Mononuclear cell (primary cell): ENCODE results near the gene TLN1. TPM values are rescaled to one million over a fixed set of nuclear protein-coding genes. Genes with fewer than 3 reads are reported as not detected.

ENCODE experiments used
- H3K27me3 ChIP-seq: 2 replicates; pipeline ENCODE4 v1.6.0; 2011; ENCODE audit warnings: low read length, control low read depth; ENCODE audit not compliant: insufficient read depth
- H3K4me1 ChIP-seq: 2 replicates; pipeline ENCODE4 v1.5.1; 2011; ENCODE audit warnings: mild to moderate bottlenecking, low read length, control low read depth; ENCODE audit not compliant: insufficient read depth
- H3K4me3 ChIP-seq: 2 replicates; pipeline ENCODE4 v1.5.1; 2011; ENCODE audit warnings: mild to moderate bottlenecking, low read length, moderate library complexity
- H3K9me3 ChIP-seq: 2 replicates; pipeline ENCODE4 v1.5.1; 2011; ENCODE audit warnings: low read depth, mild to moderate bottlenecking, control low read depth, low read length
- total RNA-seq: library from RNA; depleted of rRNA; stranded (reverse); fragments of >200 nt; gene quantifications from one replicate; pipeline ENCODE4 v1.2.3, GENCODE V29; 2012

TLN1 gene
- total RNA-seq, 1 donor: 195 TPM

DNA sequence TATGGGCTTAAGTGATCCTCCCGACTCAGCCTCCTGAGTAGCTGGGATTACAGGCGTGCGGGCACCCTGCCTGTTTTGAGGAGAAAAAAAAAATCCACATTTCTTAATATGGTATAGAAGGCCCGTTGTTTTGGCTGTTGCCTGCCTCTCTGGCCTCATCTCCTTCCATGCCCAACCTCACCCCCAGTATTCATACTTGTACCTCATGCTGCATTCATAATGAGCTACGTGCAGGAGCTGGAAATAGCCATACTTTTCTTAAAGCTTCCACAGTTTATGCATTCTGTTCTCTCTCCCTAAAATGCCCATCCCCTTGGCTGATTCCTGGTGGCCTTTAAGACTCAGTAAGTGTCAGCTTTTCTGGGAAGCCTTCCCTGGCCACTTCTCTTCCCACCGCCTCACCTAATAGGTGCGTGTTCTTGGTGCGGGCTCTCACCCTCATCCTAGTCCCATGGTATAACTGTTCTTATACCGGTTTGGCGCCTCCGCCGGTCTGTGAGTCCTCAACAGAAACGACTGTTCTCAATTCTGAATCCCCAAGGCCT lies 40.2 kb downstream of the TLN1 start:
- Histone ChIP-seq H3K27me3 (no peaks in the 10 kb centered on the region), H3K4me3 (no peak overlapping the region), H3K9me3 (no peaks in the 10 kb centered on the region), H3K4me1 (peaks cover 21% of the 10 kb centered on the region)

DNA sequence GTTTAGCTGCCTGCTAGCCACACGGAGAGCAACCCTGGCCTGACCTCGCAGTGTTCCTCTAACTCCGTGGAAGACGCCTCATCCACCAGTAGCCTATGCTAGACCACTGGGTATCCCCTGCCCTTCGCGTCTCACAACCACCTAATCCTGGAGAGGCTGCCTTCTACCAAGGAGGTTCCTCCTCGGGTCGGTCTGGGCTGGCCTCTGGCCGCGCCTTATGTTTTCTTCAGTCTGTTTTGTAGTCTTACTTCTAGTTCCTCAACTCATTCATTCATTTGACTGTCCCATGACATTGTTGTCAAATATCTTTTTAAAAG lies 40.7 kb downstream of the TLN1 start:
- Histone ChIP-seq H3K4me3 (peak overlapping the region; percentile 55), H3K27me3 (no peaks in the 10 kb centered on the region), H3K9me3 (no peaks in the 10 kb centered on the region), H3K4me1 (peaks cover 19% of the 10 kb centered on the region)

DNA sequence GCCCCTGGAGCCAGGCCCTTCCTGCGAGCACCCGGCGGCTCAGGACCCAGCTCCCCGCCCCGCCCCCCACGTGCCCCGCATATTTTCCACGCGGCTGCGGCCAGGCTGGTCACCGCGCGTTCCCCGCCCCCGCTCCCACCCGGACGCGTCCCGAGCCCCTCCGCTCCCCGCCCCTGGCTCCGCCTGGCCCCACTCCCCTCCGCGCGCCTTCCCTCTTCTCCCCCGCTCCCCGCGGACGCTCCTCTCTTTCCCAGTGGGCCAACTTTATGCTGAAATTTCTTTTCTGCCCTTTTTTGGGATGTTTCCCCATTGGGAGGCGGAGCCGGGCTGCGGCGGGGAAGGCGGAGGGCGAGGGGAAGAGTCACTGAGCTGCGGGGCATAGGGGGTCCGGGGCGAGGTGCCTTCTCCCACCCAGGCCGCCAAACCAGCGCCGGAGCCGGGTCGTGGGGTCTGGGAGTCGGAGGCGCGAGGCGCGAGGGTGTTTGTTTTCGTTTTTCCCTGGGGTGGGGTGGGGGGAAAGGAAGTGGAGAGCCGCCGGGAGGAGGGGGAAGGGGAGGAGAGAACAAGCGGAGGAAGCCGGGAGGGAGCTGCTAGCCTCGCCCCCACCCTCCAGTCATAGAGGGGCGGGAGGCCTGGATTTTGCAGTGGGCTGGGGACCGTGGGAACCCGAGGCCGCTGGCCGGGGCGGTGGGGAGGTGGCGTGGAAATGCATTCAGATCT lies 41.2 kb downstream of the TLN1 start:
- Histone ChIP-seq H3K27me3 (no peaks in the 10 kb centered on the region), H3K4me3 (peak overlapping the region; percentile 55), H3K4me1 (peaks cover 17% of the 10 kb centered on the region), H3K9me3 (no peaks in the 10 kb centered on the region)

DNA sequence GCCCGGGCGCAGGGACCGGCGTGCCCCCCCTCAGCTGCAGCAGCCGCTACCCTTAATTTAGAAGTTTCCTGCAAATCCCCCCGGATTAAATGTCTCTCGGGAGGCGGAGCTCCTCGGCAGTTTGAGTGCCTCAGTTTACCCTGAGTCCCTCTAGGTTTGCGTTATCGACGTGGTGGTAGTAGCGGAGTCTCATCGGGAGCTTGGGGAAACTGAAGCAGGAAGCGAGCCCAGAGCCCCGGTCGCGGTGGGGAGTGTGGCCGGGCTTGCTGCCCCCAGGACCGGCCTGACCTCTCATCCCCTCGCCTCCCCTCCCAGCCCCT lies 41.7 kb downstream of the TLN1 start:
- Histone ChIP-seq H3K4me1 (peaks cover 17% of the 10 kb centered on the region), H3K4me3 (peak overlapping the region; percentile 55), H3K27me3 (no peaks in the 10 kb centered on the region), H3K9me3 (no peaks in the 10 kb centered on the region)

DNA sequence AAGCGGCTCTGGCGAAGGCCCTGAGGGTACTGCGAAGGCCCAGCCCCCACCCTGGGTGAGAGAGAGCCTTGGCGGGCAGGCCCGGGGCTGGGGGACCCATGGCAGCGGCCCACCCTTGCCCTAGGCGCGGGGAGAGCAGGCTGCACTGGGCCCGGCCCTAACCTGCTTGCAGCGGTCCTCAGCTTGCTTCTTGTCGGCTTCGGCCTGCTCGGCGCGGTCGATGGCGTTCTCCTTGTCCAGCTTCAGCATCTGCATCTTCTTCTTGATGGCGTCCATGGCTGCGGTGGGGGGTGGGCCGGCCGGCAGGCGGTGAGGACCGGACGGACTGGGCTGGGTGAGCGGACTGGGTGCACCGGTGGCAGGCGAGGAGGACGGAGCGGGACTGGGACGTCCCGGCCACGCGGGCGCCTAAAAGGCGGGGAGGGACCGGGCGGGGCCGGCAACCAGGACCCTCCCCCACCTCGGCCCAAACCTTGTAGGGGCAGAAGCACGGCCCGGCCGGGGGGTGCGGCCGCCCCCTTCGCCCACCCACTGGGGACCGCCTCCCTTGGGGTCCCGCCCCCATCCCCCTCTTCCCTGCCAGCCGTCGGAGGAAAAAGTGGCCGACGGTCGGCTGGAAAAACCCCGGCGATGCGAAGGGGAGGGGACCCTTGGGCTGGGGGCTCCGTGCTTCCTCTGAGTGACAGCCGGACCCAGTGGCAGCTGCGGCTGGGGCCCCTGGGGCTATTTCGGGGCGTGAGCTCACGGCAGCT lies 42.3 kb downstream of the TLN1 start, which contains the start of gene TPM2:
Gene TPM2 (minus strand): TSS at position 384 of the 752 bp plus-strand sequence. CDS start 108 bp downstream, at position 276.
- H3K4me1 ChIP-seq: peaks cover 17% of the 10 kb centered on the region
- peak within 1 kb of the TSS; percentile 55 for H3K4me3 ChIP-seq
- no peaks in the 10 kb centered on the region for H3K9me3 ChIP-seq
- no peaks in the 10 kb centered on the region for H3K27me3 ChIP-seq

DNA sequence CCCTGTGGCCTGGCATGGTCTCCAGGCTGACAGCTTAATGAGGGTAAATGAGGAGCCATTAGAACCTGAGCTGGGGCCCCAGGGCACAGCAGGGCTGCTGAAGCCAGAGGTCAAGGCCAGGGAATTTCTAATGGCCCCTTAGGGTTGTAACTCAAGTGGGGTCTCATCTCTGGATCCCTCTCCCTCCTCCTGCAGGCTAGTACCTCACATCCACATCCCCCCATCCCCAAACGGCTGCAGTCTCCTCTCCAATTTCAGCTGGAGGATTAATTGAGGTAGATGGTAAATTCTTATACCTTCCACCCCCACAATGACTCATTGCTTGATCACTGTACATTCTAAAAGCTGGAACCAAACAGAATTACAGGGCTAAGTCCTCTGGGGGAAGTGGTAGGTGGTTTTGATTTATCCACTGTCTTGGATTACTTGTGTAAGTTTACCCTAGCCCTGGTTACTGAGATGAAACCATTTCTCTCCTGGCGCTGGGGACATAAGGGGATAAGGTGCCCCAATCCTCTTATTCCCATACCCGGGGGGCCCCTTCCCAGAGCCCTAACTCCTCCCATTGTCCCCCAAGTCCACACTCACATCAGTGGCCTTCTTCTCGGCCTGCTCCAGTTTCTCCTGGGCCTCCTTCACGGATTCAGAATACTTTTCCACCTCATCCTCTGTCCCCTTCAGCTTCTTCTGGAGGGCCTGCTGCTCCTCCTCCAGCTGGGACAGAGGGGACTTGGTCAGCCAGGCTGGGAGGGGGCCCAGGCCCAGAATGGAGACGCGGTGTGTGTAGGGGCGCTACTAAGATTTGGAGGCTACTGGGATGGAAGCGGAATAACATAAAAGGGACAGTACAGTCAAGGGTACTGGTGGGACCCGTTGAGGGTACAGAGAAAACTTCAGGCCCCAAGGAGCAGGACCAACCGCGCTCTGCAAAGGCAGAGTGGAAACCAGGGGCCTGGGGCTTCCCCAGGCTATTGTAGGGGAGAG lies 43.1 kb downstream of the TLN1 start:
- Histone ChIP-seq H3K27me3 (no peaks in the 10 kb centered on the region), H3K4me3 (no peak overlapping the region), H3K4me1 (peaks cover 17% of the 10 kb centered on the region), H3K9me3 (no peaks in the 10 kb centered on the region)

DNA sequence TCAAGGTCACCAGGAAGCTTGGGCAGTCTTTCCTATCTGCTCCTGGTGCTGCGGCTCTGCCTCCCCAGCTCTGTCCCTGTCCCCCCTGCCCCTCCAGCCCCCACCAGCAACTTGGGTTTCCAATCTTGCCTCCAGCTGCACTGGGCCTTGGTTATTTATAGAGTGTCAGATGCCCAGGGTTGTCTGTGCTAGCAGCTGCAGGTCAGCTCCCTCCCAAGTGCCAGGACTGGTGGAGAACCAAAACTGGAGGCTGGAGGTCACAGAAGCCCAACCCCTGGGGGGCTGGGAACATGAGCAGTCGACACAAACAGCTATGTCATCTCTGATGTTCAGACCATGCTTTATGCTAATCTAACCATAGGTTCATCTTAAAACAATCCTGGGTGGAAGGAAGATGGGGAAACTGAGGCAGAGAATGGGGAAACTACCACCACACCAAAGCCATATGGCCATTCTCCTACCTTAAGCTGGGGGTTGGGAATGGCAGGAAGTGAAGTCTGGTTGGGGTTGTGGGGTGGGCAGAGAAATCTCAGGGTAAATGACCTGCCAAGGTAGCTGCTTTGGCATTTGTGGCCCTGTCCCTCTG lies 43.9 kb downstream of the TLN1 start:
- peaks cover 17% of the 10 kb centered on the region for H3K4me1 ChIP-seq
- H3K9me3 ChIP-seq: no peaks in the 10 kb centered on the region
- H3K4me3 ChIP-seq: no peak overlapping the region
- no peaks in the 10 kb centered on the region for H3K27me3 ChIP-seq

DNA sequence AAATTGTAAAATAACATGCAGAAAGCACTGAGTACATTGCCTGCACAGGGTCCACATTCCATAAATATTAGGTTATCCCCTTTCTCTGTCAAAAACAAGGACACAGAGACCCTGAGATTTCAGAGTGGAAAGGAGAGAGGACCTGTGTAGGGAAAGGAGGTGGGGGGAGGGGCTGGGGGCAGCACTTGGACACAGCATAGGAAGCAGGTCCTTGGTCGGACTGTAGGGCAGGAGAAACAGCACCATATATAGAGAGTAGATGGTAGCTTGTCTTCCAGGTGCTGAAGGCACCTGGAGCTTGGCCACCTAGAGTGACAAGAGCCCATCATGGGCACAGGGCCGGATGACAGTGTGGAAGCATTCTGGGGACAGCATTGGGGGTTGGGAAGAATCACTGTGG lies 44.7 kb downstream of the TLN1 start:
- Histone ChIP-seq H3K27me3 (no peaks in the 10 kb centered on the region), H3K9me3 (no peaks in the 10 kb centered on the region), H3K4me3 (no peak overlapping the region), H3K4me1 (peaks cover 17% of the 10 kb centered on the region)

DNA sequence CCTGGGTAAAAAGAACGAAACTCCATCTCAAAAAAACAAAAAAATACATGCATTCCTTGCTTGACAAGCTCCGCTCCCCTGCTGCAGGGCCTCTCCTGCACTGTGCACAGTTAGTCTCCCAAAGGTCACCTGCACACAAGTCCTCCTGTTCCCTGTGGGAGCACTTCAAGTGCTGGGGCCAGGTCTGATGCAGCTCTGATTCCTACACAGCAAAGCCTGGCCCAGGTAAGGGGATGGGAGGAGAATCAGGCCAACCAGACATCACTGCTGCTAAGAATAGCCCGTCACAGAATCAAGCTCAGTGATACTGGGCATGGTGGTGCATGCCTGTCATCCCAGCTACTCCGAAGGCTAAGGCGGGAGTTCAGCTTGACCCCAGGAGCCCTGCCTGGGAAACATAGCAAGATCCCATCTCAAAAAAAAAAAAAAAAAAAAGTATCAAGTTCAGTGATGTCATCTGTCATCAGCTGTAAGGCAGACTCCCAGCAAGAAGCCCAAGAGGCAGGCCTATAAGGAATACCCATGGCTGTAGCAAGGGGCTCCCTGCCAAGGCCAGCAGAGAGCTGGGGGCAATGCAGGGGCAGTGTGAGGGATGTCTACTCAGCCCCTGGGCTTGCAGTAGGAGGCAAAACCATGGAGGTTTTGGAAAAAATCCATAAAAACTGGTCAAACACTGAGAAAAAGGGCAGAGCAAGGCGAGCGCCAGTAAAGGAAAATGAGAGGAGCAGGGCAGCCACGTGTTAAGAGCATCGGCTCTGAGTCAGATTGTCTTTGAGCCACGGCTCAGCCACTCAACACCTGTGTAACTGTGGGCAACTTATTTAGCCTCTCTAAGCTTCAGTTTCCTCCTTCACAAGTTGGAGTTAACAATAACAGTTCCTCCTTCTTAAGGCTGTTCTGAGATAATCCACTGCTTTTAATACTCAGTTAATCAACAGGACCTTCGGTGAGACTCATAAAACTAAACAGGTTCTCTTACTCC lies 45.5 kb downstream of the TLN1 start:
- Histone ChIP-seq H3K4me1 (peaks cover 14% of the 10 kb centered on the region), H3K4me3 (no peak overlapping the region), H3K27me3 (no peaks in the 10 kb centered on the region), H3K9me3 (no peaks in the 10 kb centered on the region)

DNA sequence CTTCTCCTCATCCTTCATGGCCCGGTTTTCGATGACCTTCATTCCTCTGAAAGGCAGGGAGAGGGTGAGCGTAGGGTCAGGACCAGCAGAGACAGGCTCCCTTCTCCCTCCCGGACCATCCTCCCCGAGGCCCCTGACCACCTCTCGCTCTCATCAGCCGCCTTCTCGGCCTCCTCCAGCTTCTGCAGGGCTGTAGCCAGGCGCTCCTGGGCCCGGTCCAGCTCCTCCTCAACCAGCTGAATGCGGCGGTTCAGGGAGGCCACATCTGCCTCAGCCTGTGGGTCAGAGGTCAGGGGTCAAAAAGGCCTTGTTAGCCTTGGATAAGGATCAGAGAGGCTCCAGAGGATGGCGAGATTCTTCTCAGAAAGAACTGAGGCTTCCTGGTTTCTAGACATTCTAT lies 46.5 kb downstream of the TLN1 start:
- Histone ChIP-seq H3K27me3 (no peaks in the 10 kb centered on the region), H3K9me3 (no peaks in the 10 kb centered on the region), H3K4me1 (peaks cover 9% of the 10 kb centered on the region), H3K4me3 (no peak overlapping the region)

DNA sequence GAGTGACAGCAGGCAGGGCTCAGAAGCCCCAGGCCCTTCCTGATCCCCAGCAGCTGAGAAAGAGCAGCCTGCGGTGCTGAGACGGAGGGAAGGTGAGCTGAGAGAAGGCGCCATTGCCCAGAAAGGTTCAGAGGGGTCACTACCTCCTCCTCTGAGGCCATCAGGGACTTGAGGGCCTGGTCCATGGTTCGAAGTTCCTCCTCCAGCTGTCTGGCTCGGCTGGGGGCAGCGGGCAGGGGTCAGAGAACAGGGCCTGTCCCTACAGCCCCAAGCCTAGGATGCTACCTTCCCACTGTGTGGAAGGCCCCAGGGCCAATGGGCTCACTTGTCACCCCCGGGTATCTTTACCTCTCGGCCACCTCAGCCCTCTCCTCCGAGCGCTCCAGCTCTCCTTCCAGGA lies 47.1 kb downstream of the TLN1 start:
- no peaks in the 10 kb centered on the region for H3K9me3 ChIP-seq
- H3K4me3 ChIP-seq: no peak overlapping the region
- no peaks in the 10 kb centered on the region for H3K27me3 ChIP-seq
- H3K4me1 ChIP-seq: peaks cover 5% of the 10 kb centered on the region

DNA sequence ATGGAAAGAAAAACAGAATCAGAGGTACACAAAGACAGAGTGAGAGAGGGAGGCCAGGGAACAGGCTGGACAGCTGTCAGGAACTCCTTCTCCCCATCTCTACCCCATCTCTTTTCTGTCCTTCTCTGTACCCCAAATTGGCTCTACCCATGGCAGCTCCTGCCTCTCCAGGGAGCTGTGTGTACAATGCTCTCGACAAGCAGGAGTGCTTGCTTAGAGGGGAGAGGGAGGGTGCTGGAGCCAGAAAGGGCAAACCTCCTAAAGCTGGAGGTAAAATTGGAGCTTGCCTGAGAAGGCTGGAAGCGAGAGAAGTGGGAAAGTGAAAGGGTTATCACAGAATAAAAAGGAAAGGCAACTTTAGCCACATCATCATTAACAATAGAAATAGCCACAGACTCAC lies 48.7 kb downstream of the TLN1 start:
- Histone ChIP-seq H3K4me3 (no peak overlapping the region), H3K9me3 (no peaks in the 10 kb centered on the region), H3K27me3 (no peaks in the 10 kb centered on the region), H3K4me1 (no peaks in the 10 kb centered on the region)

DNA sequence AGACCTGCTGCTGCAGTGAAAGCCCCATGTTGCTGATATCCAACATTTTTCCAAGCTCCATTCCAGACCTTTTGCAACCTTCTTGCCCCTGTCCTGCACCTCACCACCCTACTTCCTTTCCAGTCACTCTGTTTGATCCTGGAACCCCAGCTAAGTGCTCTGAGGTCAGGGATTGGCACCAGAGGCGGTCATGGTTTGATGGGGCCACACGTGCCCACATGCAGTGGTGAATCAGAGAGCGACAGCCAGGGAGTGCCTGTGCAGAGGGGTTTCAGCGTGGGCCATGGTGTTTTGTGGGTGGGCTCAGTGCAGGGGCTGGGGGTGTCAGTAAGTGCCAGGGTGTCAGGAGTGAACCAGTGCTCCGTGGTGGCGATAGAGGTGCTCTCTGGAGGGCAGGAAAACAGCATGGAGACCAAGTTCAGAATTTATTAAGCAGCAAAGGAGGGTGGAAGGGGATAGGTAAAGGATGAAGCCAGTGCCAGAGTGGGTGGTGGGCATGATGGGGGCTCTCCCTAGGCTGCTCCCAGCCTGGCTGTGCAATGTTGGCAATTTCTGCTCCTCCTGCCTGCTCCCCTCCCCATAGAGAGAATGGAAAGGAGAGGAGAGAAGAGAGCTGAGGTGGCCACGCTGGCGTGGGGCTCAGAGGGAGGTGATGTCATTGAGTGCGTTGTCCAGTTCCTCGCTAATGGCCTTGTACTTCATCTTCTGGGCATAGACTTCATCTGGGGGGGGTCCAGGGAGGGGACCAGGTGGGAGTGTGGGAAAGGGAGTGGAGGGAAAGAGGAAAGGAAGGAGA lies 49.3 kb downstream of the TLN1 start:
- Histone ChIP-seq H3K27me3 (no peaks in the 10 kb centered on the region), H3K4me1 (no peaks in the 10 kb centered on the region), H3K9me3 (no peaks in the 10 kb centered on the region), H3K4me3 (no peak overlapping the region)
